ENCODE data around the gene AGER. TPM values are rescaled to one million over a fixed set of nuclear protein-coding genes. Genes with fewer than 3 reads are reported as not detected.

The AGER gene
- total RNA-seq, 1 experiment from 2014 or later = 14.3 TPM

DNA sequence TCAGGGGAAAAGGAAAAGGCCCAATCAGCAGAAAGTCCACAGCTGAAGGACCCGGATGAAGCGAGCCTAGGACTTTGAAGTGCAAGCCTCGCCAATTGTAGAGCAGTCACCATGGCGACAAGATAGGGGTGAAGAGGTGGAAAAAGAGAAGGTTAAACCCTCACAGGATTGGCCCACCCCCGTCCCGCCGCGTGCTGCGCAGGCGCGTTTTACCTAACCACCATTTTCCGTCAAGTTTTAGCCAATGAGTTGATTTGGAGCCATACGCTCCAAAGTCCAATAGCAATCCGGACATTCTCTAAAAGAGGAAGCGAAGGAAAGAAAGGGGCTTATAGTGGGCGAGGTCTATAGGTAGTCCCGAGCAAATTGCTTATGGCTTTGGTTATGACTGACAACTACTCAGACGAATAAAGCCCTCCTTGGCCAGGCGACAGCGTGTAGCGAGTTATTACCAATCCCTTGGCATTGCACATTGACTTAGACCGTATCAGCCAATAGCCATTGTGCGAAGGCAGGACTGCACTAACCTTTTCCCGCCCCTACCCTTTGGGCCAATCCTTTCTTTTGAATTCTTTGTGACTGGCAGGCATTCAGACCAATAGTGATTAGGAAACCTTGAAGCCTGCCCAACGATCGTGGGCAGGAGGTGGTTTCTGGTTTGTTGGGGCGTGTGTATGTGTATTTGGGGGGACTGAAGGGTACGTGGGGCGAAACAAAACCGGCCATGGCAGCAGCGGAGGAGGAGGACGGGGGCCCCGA, 6.1 kb downstream of the AGER start, which contains the start of gene RNF5:
Gene RNF5 (plus strand): TSS at position 618 of the 759 bp plus-strand sequence. CDS start 107 bp downstream, at position 725.
- Histone ChIP-seq H3K23me2 (ENCODE audit: insufficient read length, low read depth, low read length, poor library complexity, severe bottlenecking) (peaks cover 22% of the 10 kb centered on the region), H3K79me1 (ENCODE audit: insufficient read depth, low read depth, low read length, poor library complexity, severe bottlenecking) (no peaks in the 10 kb centered on the region), H2BK15ac (ENCODE audit: low read depth, low read length) (no peak within 1 kb of the TSS), H4K8ac (replicated peaks; ENCODE audit: insufficient read length, low read depth, low read length) (no peak within 1 kb of the TSS), H3K4me1 (ENCODE audit: insufficient read depth, low read length) (peaks cover 7% of the 10 kb centered on the region), H3K4me2 (ENCODE audit: insufficient read depth, insufficient read length, low read length) (peak within 1 kb of the TSS; percentile 83), H3K18ac (ENCODE audit: insufficient read length, low read depth, low read length) (peak within 1 kb of the TSS; percentile 90), H3K14ac (ENCODE audit: insufficient read depth, low read length) (peak within 1 kb of the TSS; percentile 86; the same call in 1 of the 2 replicates), H2BK20ac (ENCODE audit: low read depth, low read length, poor library complexity, severe bottlenecking) (no peak within 1 kb of the TSS), H2BK5ac (ENCODE audit: insufficient read length, low read length) (no peak within 1 kb of the TSS), H4K91ac (ENCODE audit: insufficient read length, low read depth, low read length) (no peak within 1 kb of the TSS), H3K56ac (ENCODE audit: insufficient read length, low read depth, low read length) (no peak within 1 kb of the TSS), H2BK120ac (ENCODE audit: low read depth, low read length, poor library complexity, severe bottlenecking) (peak within 1 kb of the TSS; percentile 93), H3K4ac (ENCODE audit: low read depth, low read length) (peak within 1 kb of the TSS; percentile 43; the same call in 1 of the 2 replicates), H2AFZ (ENCODE audit: low read length) (no peak within 1 kb of the TSS), H2BK12ac (ENCODE audit: insufficient read length, low read depth, low read length) (no peak within 1 kb of the TSS), H2AK5ac (ENCODE audit: insufficient read length, low read length) (no peak within 1 kb of the TSS), H4K20me1 (ENCODE audit: control insufficient read depth, insufficient read depth, insufficient read length) (no peaks in the 10 kb centered on the region), H3K27ac (ENCODE audit: insufficient read length, low read depth, low read length) (peak within 1 kb of the TSS; percentile 68), H3K9me3 (ENCODE audit: control insufficient read depth, low read depth, low read length) (no peaks in the 10 kb centered on the region), H3K9ac (ENCODE audit: extremely low read depth, insufficient read length, low read length) (peak within 1 kb of the TSS; percentile 83), H4K5ac (ENCODE audit: insufficient read length, low read depth, low read length) (peak within 1 kb of the TSS; percentile 28), H3K27me3 (ENCODE audit: insufficient read depth, low read length) (no peaks in the 10 kb centered on the region), H3T11ph (ENCODE audit: low read length) (no peak within 1 kb of the TSS), H3K79me2 (ENCODE audit: insufficient read depth, low read length) (peaks cover 20% of the 10 kb centered on the region; the same call in 1 of the 2 replicates), H3K23ac (ENCODE audit: insufficient read length, low read depth, low read length) (no peak within 1 kb of the TSS)
- Mint-ChIP-seq H3K36me3 (ENCODE audit: insufficient read depth in 1 of 3, low read depth in 3 of 3) (peaks cover 22 to 43% (median 42%) of the 10 kb centered on the region in 3 experiments), H3K27me3 (ENCODE audit: low read depth) (no peaks in the 10 kb centered on the region; the same call in 1 of the 2 replicates), H3K27ac (peak within 1 kb of the TSS; percentile 98), H3K9me3 (no peaks in the 10 kb centered on the region; a peak in 1 of 5 replicates), H3K4me1 (peaks cover 42 to 43% of the 10 kb centered on the region in 2 experiments), H3K4me3 (peak within 1 kb of the TSS; percentile 83 to 86)
- peak; percentile 98 for DNase-seq
- no CpG with 5 or more reads among the region's 33 CpGs for WGBS (ENCODE audit: extremely low coverage, insufficient read length, low lambda C conversion rate)
- TF ChIP-seq, protein P1, sequence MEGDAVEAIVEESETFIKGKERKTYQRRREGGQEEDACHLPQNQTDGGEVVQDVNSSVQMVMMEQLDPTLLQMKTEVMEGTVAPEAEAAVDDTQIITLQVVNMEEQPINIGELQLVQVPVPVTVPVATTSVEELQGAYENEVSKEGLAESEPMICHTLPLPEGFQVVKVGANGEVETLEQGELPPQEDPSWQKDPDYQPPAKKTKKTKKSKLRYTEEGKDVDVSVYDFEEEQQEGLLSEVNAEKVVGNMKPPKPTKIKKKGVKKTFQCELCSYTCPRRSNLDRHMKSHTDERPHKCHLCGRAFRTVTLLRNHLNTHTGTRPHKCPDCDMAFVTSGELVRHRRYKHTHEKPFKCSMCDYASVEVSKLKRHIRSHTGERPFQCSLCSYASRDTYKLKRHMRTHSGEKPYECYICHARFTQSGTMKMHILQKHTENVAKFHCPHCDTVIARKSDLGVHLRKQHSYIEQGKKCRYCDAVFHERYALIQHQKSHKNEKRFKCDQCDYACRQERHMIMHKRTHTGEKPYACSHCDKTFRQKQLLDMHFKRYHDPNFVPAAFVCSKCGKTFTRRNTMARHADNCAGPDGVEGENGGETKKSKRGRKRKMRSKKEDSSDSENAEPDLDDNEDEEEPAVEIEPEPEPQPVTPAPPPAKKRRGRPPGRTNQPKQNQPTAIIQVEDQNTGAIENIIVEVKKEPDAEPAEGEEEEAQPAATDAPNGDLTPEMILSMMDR (conservative IDR thresholded peaks at IDR 0.05) = no peak
